Keratinocyte (primary cell): ENCODE data around the gene ANAPC16. TPM values are rescaled to one million over a fixed set of nuclear protein-coding genes. Genes with fewer than 3 reads are reported as not detected.

Experiments used
- DNase-seq: peaks from one replicate; pipeline ENCODE4 v3.0.0-alpha.2; 2011; ENCODE audit warnings: low read depth, missing footprints, low spot score
- FAIRE-seq: peaks from 2 replicates; lab custom pipeline; 2011; peaks lifted over from hg19 to GRCh38; lab: Jason Lieb, UNC
- H2AFZ ChIP-seq: 2 replicates; pipeline ENCODE4 v1.6.0; 2012; ENCODE audit warnings: low read length, control low read depth, inconsistent platforms; ENCODE audit not compliant: control insufficient read depth
- H3K27ac ChIP-seq: 2 replicates; pipeline ENCODE4 v1.5.1; 2011; ENCODE audit warnings: low read length; ENCODE audit not compliant: control insufficient read depth, insufficient read depth
- H3K27me3 ChIP-seq: 3 replicates; pipeline ENCODE4 v1.6.0; 2011; ENCODE audit warnings: low read length; ENCODE audit not compliant: control insufficient read depth, insufficient read depth; ENCODE audit errors: extremely low read depth
- H3K36me3 ChIP-seq, 2 experiments: 2 replicates in 1 of 2; 3 replicates in 1 of 2; pipeline ENCODE4 v1.5.1; 2011; ENCODE audit warnings: low read length in 2 of 2, mild to moderate bottlenecking in 1 of 2; ENCODE audit not compliant: control insufficient read depth in 2 of 2, insufficient read depth in 2 of 2; ENCODE audit errors: extremely low read depth in 1 of 2
- H3K4me1 ChIP-seq: 3 replicates; pipeline ENCODE4 v1.5.1; 2011; ENCODE audit warnings: low read length; ENCODE audit not compliant: control insufficient read depth, insufficient read depth; ENCODE audit errors: extremely low read depth
- H3K4me2 ChIP-seq: 3 replicates; pipeline ENCODE4 v1.6.0; 2011; ENCODE audit warnings: low read depth, low read length; ENCODE audit not compliant: control insufficient read depth, insufficient read depth; ENCODE audit errors: extremely low read depth
- H3K4me3 ChIP-seq, 3 experiments: fragments of 200-600 bp in 1 of 3; sonication (generic) in 1 of 3; 2 replicates in 2 of 3; 3 replicates in 1 of 3; pipeline ENCODE4 v1.5.1; 2011 to 2016; ENCODE audit warnings: low read length in 3 of 3, mild to moderate bottlenecking in 3 of 3, control low read depth in 2 of 3, inconsistent platforms in 1 of 3, low read depth in 1 of 3, mixed read lengths in 1 of 3, mixed run types in 1 of 3, moderate library complexity in 1 of 3; ENCODE audit not compliant: control insufficient read depth in 2 of 3, insufficient read depth in 2 of 3; ENCODE audit errors: extremely low read depth in 1 of 3
- H3K79me2 ChIP-seq: 2 replicates; pipeline ENCODE4 v1.6.0; 2012; ENCODE audit warnings: low read length; ENCODE audit not compliant: control insufficient read depth, insufficient read depth
- H3K9ac ChIP-seq: 3 replicates; pipeline ENCODE4 v1.6.0; 2011; ENCODE audit warnings: low read length; ENCODE audit not compliant: control insufficient read depth, insufficient read depth; ENCODE audit errors: extremely low read depth
- H3K9me1 ChIP-seq: 3 replicates; pipeline ENCODE4 v1.6.0; 2011; ENCODE audit warnings: low read length; ENCODE audit not compliant: control insufficient read depth, insufficient read depth; ENCODE audit errors: extremely low read depth
- H3K9me3 ChIP-seq: 2 replicates; pipeline ENCODE4 v1.5.1; 2012; ENCODE audit warnings: low read depth, low read length; ENCODE audit not compliant: control insufficient read depth
- H4K20me1 ChIP-seq: 3 replicates; pipeline ENCODE4 v1.6.0; 2011; ENCODE audit warnings: low read length; ENCODE audit not compliant: control insufficient read depth, insufficient read depth; ENCODE audit errors: extremely low read depth
- CTCF ChIP-seq, 3 experiments: IDR thresholded peaks in 1 of 3; conservative IDR thresholded peaks in 1 of 3; optimal IDR thresholded peaks in 1 of 3; 2 replicates in 2 of 3; 3 replicates in 1 of 3; pipeline versions ENCODE3 to v1.5.1; 2011; ENCODE audit warnings: low read length in 3 of 3, mild to moderate bottlenecking in 3 of 3, moderate library complexity in 2 of 3, control low read depth in 1 of 3, inconsistent platforms in 1 of 3; ENCODE audit not compliant: insufficient read depth in 2 of 3; ENCODE audit errors: extremely low read depth in 1 of 3
- EZH2 ChIP-seq: IDR thresholded peaks from one replicate; pipeline ENCODE4 v1.6.1; 2012; ENCODE audit warnings: inconsistent platforms, mild to moderate bottlenecking, low read length, moderate library complexity
- dilution Hi-C: fragments of 300-500 bp; cut with MboI; formaldehyde crosslinking; loops from one replicate; pipeline ENCODE4 v1.7.0; 2020; ENCODE audit warnings: low sequenced_read_pairs; ENCODE audit not compliant: extremely low pct_ligation_motif_present
- polyA plus RNA-seq, 5 experiments: library from polyadenylated mRNA; depleted of rRNA in 3 of 5; stranded (reverse) in 3 of 5; stranded (forward) in 1 of 5; unstranded in 1 of 5; fragments of >200 nt; gene quantifications; 1 replicate in 1 of 5; 2 replicates in 3 of 5; 3 replicates in 1 of 5; pipeline versions ENCODE4 v1.2.1 to v1.2.3, GENCODE V29; 2011 to 2012; ENCODE audit warnings: missing spikeins in 2 of 5, low read depth in 1 of 5, low replicate concordance in 1 of 5

ANAPC16 gene
- polyA plus RNA-seq, 1 donor (not counting 4 experiments of a cell fraction or from before 2014, with no cell fraction given), result 93.9 TPM

- FAIRE-seq, result no peak
- peaks cover 6 to 12% of the 10 kb centered on the region in 2 experiments for H3K36me3 ChIP-seq
- TF ChIP-seq CTCF (optimal IDR thresholded peaks at IDR 0.05 in 1 of 3, IDR thresholded peaks at IDR 0.05 in 1 of 3, conservative IDR thresholded peaks at IDR 0.05 in 1 of 3; ENCODE audit: extremely low read depth in 1 of 3, insufficient read depth in 2 of 3, low read length in 3 of 3) (no peak), EZH2 (no peak)
Measured at GRCh38 chr10:72235544-72236279, 19.9 kb downstream of the ANAPC16 start.

GRCh38 chr10:72238392-72239175, 22.8 kb downstream of the ANAPC16 start:
- no peaks in the 10 kb centered on the region for H3K4me1 ChIP-seq
- no peak overlapping the region for H3K4me3 ChIP-seq
- no peak overlapping the region for H3K27ac ChIP-seq
- H3K9me1 ChIP-seq, result no peaks in the 10 kb centered on the region
- H4K20me1 ChIP-seq, result no peaks in the 10 kb centered on the region
- no peak for TF ChIP-seq CTCF (optimal IDR thresholded peaks at IDR 0.05 in 1 of 3, IDR thresholded peaks at IDR 0.05 in 1 of 3, conservative IDR thresholded peaks at IDR 0.05 in 1 of 3; ENCODE audit: extremely low read depth in 1 of 3, insufficient read depth in 2 of 3, low read length in 3 of 3)
- TF ChIP-seq EZH2, result no peak
- no peak overlapping the region for H3K4me2 ChIP-seq
- no peaks in the 10 kb centered on the region for H3K79me2 ChIP-seq
- no peak overlapping the region for H2AFZ ChIP-seq
- H3K36me3 ChIP-seq, result peaks cover 0 to 6% of the 10 kb centered on the region in 2 experiments
- dilution Hi-C loops, result no loop called here
- no peak overlapping the region for H3K9ac ChIP-seq
- no peaks in the 10 kb centered on the region for H3K27me3 ChIP-seq
- DNase-seq (no peak), FAIRE-seq (no peak)
- H3K9me3 ChIP-seq, result no peaks in the 10 kb centered on the region

More at GRCh38 chr10:72235544-72236279, 19.9 kb downstream of the ANAPC16 start:
- H3K79me2 ChIP-seq, result no peaks in the 10 kb centered on the region
- no peak overlapping the region for H3K27ac ChIP-seq
- H4K20me1 ChIP-seq, result no peaks in the 10 kb centered on the region
- no peak for DNase-seq
- no peaks in the 10 kb centered on the region for H3K4me1 ChIP-seq
- no peaks in the 10 kb centered on the region for H3K9me3 ChIP-seq
- no peak overlapping the region for H3K4me3 ChIP-seq
- dilution Hi-C loops, result no loop called here
- H3K9ac ChIP-seq, result no peak overlapping the region
- H3K9me1 ChIP-seq, result no peaks in the 10 kb centered on the region
- H2AFZ ChIP-seq, result no peak overlapping the region
- no peaks in the 10 kb centered on the region for H3K27me3 ChIP-seq
- H3K4me2 ChIP-seq, result no peak overlapping the region
